Omental fat pad (tissue), 4 donors: ENCODE measurements around the gene YIF1A. TPM values are rescaled to one million over a fixed set of nuclear protein-coding genes. Genes with fewer than 3 reads are reported as not detected.
A peak's percentile ranks its signal among the peaks of the same experiment; 100 is the strongest.
"Not testable (repeated sequence)": the region's sequence is repeated elsewhere in the genome, so short reads cannot be mapped to it uniquely, and the experiment has no call there.

Source experiments
- ATAC-seq: fragments of 150-250 bp; one replicate; pipeline ENCODE4 v1.9.1; 2016; ENCODE audit warnings: mild to moderate bottlenecking, moderate library complexity; ENCODE audit not compliant: low FRiP score
- DNase-seq: peaks from one replicate; pipeline ENCODE4 v3.0.0-alpha.2; 2019; ENCODE audit warnings: low spot score
- total RNA-seq, 4 donors: library from RNA; depleted of rRNA; stranded (reverse); fragments of >200 nt; gene quantifications; one replicate each; pipeline ENCODE4 v1.1.0, GENCODE V29; 2016
- TF ChIP-seq, protein P1 (sequence below), 3 donors: fragments of 450-650 bp; IDR thresholded peaks; one replicate each; pipeline ENCODE4 v1.5.1; 2016 to 2017; ENCODE audit warnings: antibody characterized with exemption in 3 of 3, mild to moderate bottlenecking in 3 of 3, moderate library complexity in 2 of 3

Gene YIF1A
- total RNA-seq, 4 donors from 2014 or later, result 57.1 to 116 (median 63.4) TPM

DNA sequence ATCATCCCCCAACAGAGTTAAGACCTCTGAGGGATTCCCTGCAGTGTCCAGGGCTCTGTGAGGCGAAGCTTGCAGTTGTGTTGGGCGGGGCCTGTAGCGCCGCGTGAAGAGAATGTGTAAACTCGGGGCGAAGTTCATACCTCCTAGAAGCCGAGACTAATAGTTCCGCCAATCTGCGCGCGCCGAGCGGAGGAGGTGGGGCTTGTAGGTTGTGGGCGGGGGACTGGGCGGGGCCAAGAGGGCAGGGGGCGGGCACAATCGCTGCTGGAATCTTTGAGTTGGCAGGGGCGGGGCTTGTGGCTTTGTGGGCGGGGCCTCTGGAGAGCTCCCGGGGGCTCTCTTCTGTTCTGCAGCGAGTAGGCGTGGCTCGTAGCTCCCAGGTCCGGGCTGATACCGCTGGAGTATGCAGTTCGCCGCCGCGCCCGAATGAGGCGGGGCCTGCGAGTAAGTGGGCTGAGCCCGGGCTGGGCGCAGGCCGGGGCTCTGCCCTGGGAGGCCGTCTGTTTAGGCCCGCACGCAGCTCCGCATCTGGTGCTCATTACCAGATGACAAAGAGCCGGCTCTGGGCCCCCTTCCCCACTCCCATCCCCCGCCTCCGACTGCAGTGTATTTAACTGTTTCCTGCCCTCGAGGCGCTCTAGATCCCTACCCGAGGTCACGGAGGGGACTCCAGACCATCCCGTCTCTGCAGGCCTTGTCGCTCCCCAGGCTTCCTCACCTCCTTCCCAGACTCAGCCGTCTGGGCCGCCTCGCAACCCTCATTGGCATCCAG is 23.8 kb upstream of the YIF1A start:
- peak; percentile 95 for ATAC-seq
- TF ChIP-seq, protein P1, sequence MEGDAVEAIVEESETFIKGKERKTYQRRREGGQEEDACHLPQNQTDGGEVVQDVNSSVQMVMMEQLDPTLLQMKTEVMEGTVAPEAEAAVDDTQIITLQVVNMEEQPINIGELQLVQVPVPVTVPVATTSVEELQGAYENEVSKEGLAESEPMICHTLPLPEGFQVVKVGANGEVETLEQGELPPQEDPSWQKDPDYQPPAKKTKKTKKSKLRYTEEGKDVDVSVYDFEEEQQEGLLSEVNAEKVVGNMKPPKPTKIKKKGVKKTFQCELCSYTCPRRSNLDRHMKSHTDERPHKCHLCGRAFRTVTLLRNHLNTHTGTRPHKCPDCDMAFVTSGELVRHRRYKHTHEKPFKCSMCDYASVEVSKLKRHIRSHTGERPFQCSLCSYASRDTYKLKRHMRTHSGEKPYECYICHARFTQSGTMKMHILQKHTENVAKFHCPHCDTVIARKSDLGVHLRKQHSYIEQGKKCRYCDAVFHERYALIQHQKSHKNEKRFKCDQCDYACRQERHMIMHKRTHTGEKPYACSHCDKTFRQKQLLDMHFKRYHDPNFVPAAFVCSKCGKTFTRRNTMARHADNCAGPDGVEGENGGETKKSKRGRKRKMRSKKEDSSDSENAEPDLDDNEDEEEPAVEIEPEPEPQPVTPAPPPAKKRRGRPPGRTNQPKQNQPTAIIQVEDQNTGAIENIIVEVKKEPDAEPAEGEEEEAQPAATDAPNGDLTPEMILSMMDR (IDR thresholded peaks at IDR 0.05), result no peak
- peak; percentile 99 for DNase-seq

DNA sequence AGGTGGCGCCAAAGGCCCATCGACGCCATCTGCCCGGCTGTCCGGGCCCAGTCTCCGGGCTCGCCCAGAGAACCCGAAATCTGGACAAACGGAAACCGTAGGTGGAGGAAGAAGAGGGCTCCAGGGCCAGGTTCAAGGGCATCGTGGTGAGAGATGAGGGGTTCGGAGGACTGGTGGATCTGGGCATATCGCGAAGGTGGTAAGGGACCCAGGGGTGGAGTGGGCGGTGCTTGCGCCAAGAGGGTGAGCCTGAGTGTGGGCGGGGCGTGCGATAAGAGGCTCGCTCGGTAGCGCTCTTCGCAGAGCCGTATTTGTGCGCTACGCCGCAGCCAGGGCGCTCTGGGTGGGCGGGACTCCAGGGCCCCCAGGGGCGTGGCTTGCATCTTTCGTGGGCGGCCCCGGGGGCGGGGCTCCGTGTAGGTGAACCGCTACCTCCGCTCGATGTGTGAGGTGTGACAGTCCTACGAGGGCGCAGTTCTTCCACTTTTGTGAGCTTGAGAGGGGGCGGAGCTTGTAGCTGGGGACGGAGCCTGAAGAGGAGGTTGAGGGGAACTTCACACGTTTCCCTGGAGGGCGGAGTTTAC is 23.1 kb upstream of the YIF1A start:
- TF ChIP-seq, protein P1 (IDR thresholded peaks at IDR 0.05), result peak in 2 of 3 donors; percentile 13 to 66
- ATAC-seq, result peak; percentile 76
- DNase-seq, result peak; percentile 78

DNA sequence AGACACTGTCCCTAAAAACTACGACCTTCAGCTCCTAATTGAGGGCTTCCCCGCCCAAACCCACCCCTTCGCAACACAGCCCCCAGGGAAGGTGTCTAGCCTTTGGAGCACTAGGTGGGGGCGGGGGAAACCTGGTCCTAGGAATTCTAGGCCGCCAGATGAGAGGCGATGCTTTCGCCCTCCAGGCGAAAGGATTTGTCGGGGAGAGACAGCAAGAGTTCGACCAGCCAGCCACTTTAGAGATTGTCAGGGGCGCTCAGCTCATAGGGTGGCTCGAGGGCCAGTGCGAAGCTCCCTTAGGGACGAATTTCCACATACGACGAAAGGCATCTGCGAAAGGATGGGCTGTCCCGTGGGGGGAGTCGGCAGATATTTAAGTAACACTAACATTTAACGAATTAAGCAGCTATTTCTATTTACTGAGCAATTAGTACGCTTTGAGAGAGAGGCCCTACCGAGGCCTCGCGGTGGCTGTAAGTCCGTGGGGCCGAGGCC is 22.6 kb upstream of the YIF1A start:
- TF ChIP-seq, protein P1 (IDR thresholded peaks at IDR 0.05), result no peak
- no peak for ATAC-seq
- DNase-seq, result no peak

DNA sequence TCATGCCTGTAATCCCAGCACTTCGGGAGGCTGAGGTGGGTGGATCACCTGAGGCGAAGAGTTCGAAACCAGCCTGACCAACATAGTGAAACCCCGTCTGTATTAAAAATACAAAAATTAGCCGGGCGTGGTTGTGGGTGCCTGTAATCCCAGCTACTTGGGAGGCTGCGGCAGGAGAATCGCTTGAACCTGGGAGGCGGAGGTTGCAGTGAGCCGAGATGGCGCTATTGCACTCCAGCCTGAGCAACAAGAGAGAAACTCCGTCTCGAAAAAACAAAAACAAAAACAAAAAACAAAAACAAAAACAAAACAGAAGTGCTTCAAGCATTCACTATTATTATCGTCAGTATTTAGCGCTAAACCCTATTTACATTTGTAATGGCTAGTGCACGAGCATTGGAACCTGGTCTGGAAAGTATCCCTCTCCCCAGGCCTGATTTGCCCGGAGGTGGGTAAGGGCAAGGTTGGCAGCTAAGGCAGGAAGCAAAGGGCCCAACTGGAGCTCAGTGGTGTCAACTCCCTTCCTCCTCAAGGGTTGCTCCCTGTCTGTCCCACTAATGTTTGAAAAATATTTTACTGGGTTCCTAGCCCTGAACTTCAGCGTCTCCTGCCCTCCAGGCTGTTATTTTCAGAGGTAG is 22.0 kb upstream of the YIF1A start:
- ATAC-seq, DNase-seq: not testable (repeated sequence)

DNA sequence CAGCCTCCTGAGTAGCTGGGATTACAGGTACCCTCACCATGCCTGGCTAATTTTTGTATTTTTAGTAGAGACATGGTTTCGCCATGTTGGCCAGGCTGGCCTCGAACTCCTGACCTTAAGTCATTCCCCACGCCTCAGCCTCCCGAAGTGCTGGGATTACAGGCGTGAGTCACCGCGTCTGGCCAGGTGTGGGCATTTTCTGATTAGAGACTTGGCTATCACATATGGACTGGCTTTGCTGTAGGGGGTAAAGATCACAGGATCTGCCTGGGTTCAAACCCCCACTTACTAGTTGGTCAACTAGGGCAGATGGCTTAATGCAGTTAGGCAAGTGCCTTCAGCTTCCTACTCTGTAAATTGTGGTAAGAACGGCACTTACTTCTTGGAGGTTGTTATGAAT is 21.4 kb upstream of the YIF1A start:
- ATAC-seq (no peak), DNase-seq (no peak)
- TF ChIP-seq, protein P1 (IDR thresholded peaks at IDR 0.05), result no peak

DNA sequence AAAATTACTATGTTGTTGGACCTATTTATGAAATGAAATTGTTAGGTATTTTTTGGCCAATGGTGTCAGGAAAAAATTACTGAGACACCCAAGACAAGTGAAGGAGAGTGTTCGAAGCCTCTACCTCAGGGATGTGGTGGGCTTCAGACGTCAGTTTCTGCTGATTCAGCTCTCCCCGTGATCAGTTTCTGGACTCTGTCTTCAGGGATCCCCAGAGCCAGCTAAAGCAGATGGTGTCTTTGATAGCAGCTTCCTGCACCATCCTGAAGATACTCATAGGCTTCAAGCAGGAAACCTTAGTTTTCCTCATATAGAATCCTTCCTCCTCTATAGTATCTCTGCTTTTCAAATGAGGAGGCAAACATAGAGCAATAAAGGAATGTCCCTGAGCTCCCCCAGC is 20.5 kb upstream of the YIF1A start:
- DNase-seq (no peak), ATAC-seq (no peak)
- TF ChIP-seq, protein P1 (IDR thresholded peaks at IDR 0.05), result no peak

DNA sequence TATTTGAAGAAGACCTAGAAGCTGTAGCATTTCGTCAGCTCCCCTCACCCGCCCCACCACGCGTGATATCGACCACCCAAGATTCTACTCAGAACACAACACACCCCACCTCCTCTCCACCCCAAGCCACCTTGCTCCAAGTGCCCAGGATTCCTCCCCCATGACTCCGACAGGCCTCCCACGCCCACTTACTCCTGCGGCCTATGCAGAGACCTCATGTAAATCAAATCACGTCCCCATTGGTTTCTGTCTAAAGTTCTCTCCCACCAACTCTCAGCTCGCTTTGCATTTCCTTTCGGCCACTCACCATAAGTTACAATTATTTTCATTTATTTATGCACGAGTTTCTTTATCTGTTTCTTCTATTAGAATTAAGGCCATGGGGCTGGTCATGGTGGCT is 13.7 kb upstream of the YIF1A start:
- ATAC-seq, result no peak
- DNase-seq, result no peak
- TF ChIP-seq, protein P1 (IDR thresholded peaks at IDR 0.05), result no peak
